ENCODE measurements around the gene PKLR. TPM values are rescaled to one million over a fixed set of nuclear protein-coding genes. Genes with fewer than 3 reads are reported as not detected.

Gene PKLR
- total RNA-seq, 4 donors from 2014 or later: not detected

DNA sequence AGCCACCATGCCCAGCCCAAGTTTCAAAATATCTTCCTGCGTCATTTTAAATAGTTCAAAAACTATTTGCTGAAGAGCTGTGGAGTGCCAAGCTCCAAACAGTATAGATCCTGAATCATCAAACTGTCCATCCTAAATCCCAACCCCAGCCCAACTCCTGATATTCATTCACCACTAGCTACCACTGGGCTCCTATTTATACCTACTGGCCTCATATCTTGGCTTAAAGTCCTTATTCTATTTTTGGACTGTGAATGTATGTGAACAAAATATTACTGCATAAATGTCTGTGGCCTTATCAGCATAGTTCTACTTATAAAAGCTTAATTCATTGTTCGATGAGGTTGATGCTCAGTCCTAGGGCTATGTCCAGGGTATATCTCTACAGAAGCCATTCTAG is 33.9 kb downstream of the PKLR start:
- no peak overlapping the region for H3K4me3 ChIP-seq
- 89 to 92% methylated on average over 1 to 2 of the region's 2 CpGs for WGBS, 2 donors (ENCODE audit: low coverage in 1 of 2)
- H3K27ac ChIP-seq: no peak overlapping the region
- TF ChIP-seq POLR2A (IDR thresholded peaks at IDR 0.05) (no peak), EP300 (IDR thresholded peaks at IDR 0.05) (no peak), POLR2AphosphoS5 (IDR thresholded peaks at IDR 0.05) (no peak)
- TF ChIP-seq, protein P1, sequence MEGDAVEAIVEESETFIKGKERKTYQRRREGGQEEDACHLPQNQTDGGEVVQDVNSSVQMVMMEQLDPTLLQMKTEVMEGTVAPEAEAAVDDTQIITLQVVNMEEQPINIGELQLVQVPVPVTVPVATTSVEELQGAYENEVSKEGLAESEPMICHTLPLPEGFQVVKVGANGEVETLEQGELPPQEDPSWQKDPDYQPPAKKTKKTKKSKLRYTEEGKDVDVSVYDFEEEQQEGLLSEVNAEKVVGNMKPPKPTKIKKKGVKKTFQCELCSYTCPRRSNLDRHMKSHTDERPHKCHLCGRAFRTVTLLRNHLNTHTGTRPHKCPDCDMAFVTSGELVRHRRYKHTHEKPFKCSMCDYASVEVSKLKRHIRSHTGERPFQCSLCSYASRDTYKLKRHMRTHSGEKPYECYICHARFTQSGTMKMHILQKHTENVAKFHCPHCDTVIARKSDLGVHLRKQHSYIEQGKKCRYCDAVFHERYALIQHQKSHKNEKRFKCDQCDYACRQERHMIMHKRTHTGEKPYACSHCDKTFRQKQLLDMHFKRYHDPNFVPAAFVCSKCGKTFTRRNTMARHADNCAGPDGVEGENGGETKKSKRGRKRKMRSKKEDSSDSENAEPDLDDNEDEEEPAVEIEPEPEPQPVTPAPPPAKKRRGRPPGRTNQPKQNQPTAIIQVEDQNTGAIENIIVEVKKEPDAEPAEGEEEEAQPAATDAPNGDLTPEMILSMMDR (IDR thresholded peaks at IDR 0.05): no peak
- H3K4me1 ChIP-seq: peaks cover 0 to 39% (median 16%) of the 10 kb centered on the region in 3 donors
- no peak for ATAC-seq
- H3K36me3 ChIP-seq: peaks cover 12 to 85% of the 10 kb centered on the region in 2 donors
- no peaks in the 10 kb centered on the region for H3K27me3 ChIP-seq
- H3K9me3 ChIP-seq: no peaks in the 10 kb centered on the region

DNA sequence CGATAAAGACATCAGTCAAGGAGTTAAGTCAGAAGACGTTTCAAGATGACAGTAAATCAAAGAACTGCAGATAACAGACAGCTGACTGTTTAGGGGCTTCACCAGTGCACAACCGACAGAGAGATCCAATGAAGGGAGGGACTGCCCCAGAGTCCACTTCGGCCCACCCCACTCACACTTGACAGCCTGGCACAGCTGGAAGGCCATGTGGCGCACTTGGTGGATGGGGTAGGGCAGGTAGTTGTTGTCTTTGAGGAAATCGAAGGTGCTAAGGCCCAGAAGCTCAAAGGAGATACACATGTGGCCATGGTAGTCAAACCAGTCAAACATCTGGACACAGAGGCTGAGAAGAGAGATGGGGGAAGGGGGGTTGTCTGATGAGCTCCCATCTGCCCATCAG is 34.7 kb downstream of the PKLR start:
- H3K4me3 ChIP-seq: no peak overlapping the region
- whole genome bisulfite sequencing, 2 donors (ENCODE audit: low coverage in 1 of 2): 40 to 76% methylated on average over 3 to 6 of the region's 6 CpGs
- peaks cover 0 to 34% (median 11%) of the 10 kb centered on the region in 3 donors for H3K4me1 ChIP-seq
- TF ChIP-seq EP300 (IDR thresholded peaks at IDR 0.05) (no peak), POLR2AphosphoS5 (IDR thresholded peaks at IDR 0.05) (no peak), POLR2A (IDR thresholded peaks at IDR 0.05) (no peak)
- TF ChIP-seq, protein P1 (IDR thresholded peaks at IDR 0.05): no peak
- no peaks in the 10 kb centered on the region for H3K27me3 ChIP-seq
- peaks cover 12 to 85% of the 10 kb centered on the region in 2 donors for H3K36me3 ChIP-seq
- ATAC-seq: no peak
- no peak overlapping the region for H3K27ac ChIP-seq
- no peaks in the 10 kb centered on the region for H3K9me3 ChIP-seq

DNA sequence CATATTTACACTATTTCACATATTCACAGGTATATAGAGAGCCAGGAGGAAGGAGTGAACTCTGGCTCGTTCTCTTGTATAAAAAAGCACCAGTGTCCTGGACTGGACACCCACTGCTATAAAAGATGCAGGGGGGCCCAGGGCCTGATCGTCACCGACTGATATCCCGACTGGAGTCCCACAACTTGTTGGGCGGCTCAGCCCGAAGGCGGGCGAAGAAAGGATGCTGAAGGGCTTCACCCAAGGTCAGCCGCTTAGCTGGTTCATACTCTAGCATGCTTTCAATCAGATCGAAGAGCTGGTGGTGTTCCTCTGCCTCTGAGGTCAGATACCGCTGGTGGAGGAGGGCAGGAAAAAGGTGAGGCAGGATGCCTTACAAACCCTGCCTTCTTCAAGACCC is 38.2 kb downstream of the PKLR start:
- Histone ChIP-seq H3K27ac (peak overlapping the region in 3 of 4 donors; percentile 86 to 91 (median 86)), H3K4me1 (peaks cover 3 to 30% (median 14%) of the 10 kb centered on the region in 3 donors), H3K36me3 (peaks cover 6 to 76% of the 10 kb centered on the region in 2 donors), H3K9me3 (no peaks in the 10 kb centered on the region), H3K4me3 (no peak overlapping the region), H3K27me3 (no peaks in the 10 kb centered on the region)
- TF ChIP-seq POLR2AphosphoS5 (IDR thresholded peaks at IDR 0.05): no peak
- TF ChIP-seq, protein P1 (IDR thresholded peaks at IDR 0.05): no peak
- no peak for TF ChIP-seq EP300 (IDR thresholded peaks at IDR 0.05)
- no peak for ATAC-seq
- 73 to 85% methylated on average over 11 of the region's 11 CpGs for WGBS, 2 donors (ENCODE audit: low coverage in 1 of 2)

DNA sequence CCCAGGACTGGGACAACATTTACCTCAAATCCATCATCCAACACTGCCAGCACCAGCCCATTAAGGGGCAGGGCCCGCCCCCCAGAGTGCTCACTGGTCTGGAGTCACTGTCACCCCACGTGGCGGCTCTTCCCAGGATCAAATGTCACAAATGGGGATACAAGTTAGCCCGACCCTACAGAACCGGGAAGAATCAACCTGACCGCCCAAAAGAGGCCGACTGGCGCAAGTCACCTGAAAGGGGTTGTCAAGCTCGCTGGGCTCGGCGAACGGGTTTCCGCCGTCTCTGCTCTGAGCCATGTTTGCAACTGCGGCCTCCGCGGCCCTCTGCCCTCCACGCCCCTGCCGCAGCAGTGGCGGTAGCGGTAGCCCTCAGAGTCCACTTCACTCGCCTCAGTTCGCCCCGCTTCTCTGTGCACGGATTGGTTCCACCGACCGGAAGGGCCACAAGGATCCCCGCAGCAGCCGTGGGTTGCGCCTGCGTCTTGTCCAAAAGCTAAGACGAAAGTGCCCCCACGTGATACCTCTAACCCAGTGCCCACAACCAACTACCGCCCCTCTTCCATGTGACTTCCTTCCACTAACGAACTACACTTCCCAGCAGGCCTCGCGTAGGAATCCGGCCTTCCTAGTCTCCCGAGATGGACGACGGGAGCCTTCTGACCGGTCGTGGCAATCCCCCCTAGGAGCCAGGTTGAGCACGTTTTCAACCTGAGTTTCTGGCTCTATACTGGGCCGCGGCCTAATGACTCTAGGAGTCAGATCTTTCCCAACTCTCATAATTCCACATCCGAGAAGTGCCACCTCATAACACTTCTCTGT is 39.2 kb downstream of the PKLR start, which contains the start of gene SCAMP3:
Gene SCAMP3, minus strand, starts transcription at position 509 of the 822 bp plus-strand sequence. Its CDS starts 209 bp downstream, at position 300.
- TF ChIP-seq, protein P1 (IDR thresholded peaks at IDR 0.05): no peak
- TF ChIP-seq POLR2A (IDR thresholded peaks at IDR 0.05): peak; percentile 69 to 70
- peak; percentile 86 for TF ChIP-seq POLR2AphosphoS5 (IDR thresholded peaks at IDR 0.05)
- H3K36me3 ChIP-seq: peaks cover 3 to 76% of the 10 kb centered on the region in 2 donors
- no peaks in the 10 kb centered on the region for H3K9me3 ChIP-seq
- H3K4me3 ChIP-seq: peak within 1 kb of the TSS; percentile 76 to 78
- 0% methylated on average over 8 to 22 of the region's 47 CpGs for WGBS, 2 donors (ENCODE audit: low coverage in 1 of 2)
- peaks cover 3 to 30% (median 14%) of the 10 kb centered on the region in 3 donors for H3K4me1 ChIP-seq
- H3K27me3 ChIP-seq: no peaks in the 10 kb centered on the region
- peak; percentile 99 for ATAC-seq
- H3K27ac ChIP-seq: peak within 1 kb of the TSS; percentile 62 to 91 (median 86)

DNA sequence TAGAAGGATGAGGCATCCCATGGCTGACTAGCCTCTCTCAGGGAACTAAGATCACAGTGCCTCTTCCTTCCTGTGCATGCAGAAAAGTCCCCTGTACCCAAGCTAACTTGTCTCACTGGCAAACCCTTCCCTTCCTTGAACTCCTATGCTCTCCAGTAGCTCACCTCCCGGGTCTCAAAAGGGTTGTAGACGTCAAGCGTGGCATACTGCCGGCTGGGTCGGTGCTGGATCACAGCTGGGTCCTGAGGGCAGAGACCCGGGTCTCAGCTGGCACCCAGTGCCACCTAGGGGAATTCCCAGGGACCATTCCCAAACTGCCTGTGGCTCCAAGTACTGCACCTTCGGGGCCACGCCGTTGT is 39.8 kb downstream of the PKLR start:
- peak overlapping the region; percentile 62 to 91 (median 86) for H3K27ac ChIP-seq
- 0% methylated on average over 5 of the region's 9 CpGs; no CpG with 5 or more reads in 1 of the 2 donors for WGBS, 2 donors (ENCODE audit: low coverage in 1 of 2)
- no peak for TF ChIP-seq POLR2A (IDR thresholded peaks at IDR 0.05)
- TF ChIP-seq, protein P1 (IDR thresholded peaks at IDR 0.05): no peak
- no peak for TF ChIP-seq POLR2AphosphoS5 (IDR thresholded peaks at IDR 0.05)
- no peak for TF ChIP-seq EP300 (IDR thresholded peaks at IDR 0.05)
- H3K9me3 ChIP-seq: no peaks in the 10 kb centered on the region
- no peak for ATAC-seq
- peaks cover 3 to 76% of the 10 kb centered on the region in 2 donors for H3K36me3 ChIP-seq
- no peaks in the 10 kb centered on the region for H3K27me3 ChIP-seq
- H3K4me1 ChIP-seq: peaks cover 3 to 35% (median 14%) of the 10 kb centered on the region in 3 donors
- peak overlapping the region; percentile 76 to 78 for H3K4me3 ChIP-seq
